CD4-positive, alpha-beta T cell treated with Interleukin-10 for 1 hour (primary cell): ENCODE results near the gene TECTB.
A peak's percentile ranks its signal among the peaks of the same experiment; 100 is the strongest.

Experiments
- DNase-seq: peaks from one replicate; pipeline ENCODE4 v3.0.0-alpha.2; 2020

The TECTB gene

DNA sequence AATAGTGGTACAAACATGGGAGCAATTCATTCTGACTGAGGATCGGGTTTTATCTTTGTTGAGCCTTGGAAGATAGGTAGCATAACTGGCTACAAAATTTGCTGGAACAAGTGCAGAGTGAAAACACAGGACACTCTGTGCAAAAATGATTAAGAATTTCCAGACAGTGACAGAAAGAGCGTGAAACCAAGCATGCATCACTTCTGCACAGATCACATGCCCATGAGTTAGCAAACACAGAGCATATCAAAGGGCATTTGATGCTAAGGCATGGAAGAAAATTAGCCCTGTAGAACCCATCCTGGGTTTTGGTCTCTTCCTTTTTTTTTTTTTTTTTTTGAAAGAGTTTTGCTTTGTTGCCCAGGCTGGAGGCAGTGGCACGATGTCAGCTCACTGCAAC, 28.3 kb downstream of the TECTB start:
- DNase-seq: no peak

- no peak for DNase-seq
Observed at GRCh38 chr10:112313234-112313633, 30.0 kb downstream of the TECTB start.

- DNase-seq: no peak
Observed at GRCh38 chr10:112313911-112314310, 30.7 kb downstream of the TECTB start.

GRCh38 chr10:112314822-112315474, 31.7 kb downstream of the TECTB start:
- peak; percentile 70 for DNase-seq

DNA sequence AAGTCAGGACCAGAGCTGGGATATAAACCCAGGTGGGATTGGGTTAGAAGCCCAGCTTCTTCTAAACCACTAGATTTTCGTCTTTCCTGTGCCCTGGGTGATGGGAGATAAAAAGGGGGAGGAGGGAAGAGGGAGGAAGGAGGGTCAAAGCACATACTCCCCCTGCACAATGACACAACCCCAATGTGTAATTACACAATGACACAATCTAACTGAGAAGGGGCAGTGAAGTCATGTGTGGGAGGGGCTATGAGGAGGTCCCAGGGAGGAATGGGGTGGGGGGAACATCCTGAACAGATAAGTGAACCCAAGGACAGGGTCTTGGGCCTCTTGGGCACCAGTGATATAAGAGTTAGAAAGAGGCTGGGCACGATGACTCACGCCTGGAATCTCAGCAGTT, 44.5 kb downstream of the TECTB start:
- DNase-seq: no peak

DNA sequence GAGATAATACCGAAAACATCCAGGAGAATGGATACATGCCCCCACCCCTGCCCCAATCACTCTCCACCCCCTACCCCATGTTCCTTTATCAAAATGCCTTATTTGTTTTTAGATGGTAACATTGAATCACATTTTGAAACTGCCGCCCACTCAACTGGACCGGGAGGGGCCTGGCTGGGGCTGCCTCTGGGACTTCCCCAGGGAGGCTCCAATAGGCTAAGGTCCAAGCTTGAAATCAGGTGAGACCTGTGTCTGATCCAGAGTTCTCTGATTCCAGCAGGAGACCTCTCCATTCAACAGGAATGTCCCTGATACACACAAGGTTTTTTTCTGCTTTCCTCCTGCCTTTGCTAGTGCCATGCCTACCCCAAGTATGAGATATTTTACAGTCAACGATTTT, 47.0 kb downstream of the TECTB start:
- no peak for DNase-seq

- DNase-seq: no peak
Observed at GRCh38 chr10:112330607-112331160, 47.5 kb downstream of the TECTB start.

GRCh38 chr10:112332022-112332421, 48.8 kb downstream of the TECTB start:
- no peak for DNase-seq

- DNase-seq: no peak
Observed at GRCh38 chr10:112332509-112333228, 49.5 kb downstream of the TECTB start.

- no peak for DNase-seq
Observed at GRCh38 chr10:112333452-112333851, 50.3 kb downstream of the TECTB start.

- no peak for DNase-seq
Observed at GRCh38 chr10:112335111-112335867, 52.1 kb downstream of the TECTB start.

DNA sequence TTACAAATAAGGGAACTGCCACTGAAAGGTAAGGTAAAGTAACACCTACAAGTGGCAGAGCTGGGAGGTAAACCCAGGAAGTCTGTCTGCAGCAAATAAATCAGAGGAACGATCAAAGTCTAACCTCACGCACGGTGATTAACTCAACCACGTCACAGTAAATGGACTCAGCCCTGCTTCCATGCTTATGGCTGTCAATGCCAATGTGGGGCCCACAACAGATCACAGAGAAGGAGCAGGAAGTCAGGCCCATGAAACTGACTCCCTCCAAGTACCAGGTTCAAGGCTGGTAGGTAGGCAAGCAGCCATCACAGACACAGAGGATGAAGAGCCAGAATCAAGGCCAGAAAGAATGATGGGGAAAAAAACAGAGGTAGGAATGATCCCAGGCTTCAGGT, 52.7 kb downstream of the TECTB start:
- DNase-seq: no peak

DNA sequence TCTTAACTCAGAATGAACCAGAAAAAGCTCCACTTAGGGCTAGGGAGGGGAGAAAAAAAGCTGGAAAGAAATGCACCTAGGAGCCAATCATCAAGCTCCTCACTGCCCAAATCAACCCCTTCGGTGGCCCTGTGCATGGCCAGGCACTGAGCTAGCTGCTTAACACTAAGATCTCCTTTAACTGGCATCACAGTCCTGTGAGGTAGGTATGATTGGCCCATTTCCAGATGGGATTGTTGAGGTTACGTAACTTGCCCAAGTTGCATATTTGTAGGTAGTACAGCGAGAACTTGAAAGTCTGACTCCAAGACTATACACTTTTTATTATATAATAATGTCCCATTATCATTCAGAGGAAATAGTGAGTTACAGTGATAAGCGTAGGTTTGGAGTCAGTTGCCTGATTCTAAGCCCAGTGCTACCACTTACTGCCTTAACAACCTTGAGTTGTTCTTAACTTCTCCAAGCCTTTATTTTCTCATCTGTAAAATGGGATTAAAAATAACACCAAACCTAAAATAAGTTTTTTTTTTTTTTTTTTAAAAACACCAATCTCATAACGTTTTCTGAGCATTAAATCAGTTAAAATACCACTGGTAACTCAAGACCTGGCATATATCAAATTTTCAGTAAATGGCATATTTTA, 53.5 kb downstream of the TECTB start:
- DNase-seq: no peak

DNA sequence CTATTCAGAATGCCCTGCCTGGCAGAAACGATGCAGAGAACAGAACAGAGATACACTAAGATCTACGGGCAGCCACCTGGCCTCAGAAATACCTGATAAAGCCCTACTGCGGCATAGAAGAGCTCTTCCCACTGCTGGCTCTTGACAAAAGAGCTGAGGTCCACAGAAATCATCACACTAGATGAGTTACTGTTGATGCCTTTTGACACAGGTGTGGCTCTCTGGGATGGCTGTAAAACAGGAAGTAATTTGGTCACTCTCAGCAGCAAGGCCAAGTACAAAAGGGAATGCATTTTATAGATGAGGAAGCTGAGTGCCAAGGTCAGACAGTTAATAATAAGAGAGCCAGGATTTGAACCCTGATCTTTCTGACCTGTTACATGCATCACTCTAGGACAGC, 55.8 kb downstream of the TECTB start:
- DNase-seq: no peak

- DNase-seq: no peak
Observed at GRCh38 chr10:112340601-112341000, 57.4 kb downstream of the TECTB start.

DNA sequence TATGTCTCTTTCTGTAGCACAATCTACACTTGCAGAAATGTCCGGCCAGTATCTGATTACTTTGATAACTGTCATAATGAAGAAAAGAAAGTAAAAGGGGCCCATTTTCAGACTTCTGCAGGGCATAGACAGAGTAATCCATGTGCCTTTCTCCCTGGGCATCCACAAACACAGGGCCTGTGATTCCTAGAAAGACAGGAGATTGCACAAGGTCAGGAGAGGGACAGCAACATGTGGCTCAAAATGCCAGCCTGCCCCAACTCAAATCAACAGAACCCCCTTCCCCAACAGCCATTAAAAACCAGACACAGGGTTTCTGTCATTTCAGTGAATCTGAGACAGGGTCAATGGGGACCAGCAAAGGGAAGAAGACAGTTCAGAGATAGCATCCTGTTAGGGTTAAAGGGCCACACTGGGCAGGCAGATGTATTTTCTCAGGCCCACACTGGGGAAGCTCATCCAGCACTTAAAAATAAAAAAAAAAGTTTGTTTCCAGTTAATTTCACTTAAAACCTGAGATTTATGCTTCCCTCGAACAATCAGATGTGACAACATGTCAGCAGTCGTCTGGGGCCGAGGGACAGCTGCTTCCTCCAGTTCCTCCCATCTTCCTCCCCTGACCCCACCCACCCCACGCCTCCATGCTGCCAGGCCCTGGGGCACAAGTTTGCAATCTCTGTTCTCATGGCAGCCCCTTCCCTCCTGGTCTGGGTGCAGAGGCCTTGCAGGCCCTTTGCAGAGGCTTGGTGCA, 60.0 kb downstream of the TECTB start:
- DNase-seq: no peak

DNA sequence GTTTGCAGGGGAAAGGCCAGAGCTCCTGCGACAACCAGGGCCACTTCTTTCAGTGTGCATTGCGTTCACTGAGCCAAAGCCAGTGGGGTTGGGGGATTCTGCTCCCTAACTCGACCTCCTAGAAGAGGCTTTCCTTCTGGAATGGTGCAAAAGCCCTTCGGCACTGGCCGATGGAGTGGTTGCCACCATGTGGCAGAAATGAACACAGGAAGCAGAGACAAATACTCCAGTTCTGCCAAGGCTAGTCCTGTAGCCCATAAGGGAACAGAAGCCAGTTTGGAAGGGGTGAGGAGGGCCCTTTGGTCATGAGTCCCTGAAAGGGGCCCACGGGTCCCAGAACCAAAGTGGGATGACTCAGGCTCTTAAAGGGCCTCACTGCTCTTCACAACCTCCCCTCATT, 61.1 kb downstream of the TECTB start:
- no peak for DNase-seq

DNA sequence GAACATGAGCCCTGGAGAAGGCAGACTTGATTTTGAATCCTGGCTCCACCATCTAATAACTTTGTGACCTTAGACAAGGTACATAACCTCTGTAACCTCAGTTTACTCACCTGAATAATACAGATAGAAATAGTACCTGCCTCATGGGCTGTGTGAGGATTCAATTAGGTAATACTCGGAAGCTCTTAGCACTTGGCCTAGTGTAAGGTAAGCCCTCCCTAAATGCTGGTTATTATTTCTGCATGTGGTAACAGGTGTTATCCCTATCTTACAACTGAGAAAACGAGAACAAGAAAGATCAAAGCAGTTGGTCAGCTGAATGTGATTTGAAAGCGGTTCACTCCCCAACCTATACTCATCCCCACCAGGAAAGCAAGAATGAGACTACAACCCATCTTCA, 62.0 kb downstream of the TECTB start:
- DNase-seq: no peak

DNA sequence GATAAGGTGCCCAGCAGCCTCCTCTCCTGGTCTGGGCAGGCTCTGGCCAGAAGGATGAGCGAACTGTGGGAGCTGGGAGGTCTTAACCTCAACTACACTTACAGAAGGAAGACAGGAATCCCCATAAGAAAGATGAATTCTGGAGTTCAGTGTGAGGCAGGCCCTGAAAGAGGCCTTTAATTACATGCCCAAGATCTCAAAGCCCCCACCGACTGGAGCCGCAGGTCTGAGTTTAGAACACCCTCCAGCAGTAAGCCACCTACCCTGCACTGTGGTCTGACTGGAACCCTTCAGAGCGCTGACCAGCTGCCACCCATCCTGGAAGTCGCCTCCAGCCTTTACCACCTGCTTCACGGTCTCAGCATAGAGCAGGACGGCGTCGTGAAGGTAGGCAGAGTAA, 62.5 kb downstream of the TECTB start:
- no peak for DNase-seq

DNA sequence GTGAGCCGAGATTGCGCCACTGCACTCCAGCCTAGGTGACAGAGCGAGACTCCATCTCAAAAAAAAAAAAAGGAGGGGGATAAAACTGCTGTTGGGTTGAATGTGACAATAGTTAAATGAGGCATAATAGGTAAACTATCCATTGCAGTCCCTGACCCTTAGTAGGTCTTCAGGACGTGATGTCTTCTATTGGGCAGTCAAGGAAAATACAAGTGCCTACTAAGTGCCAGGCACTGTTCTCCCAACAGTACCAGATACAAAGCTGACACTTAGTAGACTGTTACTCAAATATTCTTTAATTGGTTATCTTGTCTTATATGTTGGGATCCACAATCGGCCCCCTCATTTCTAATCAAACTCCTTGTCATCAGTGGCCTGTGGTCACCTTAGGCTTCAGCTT, 63.6 kb downstream of the TECTB start:
- no peak for DNase-seq

DNA sequence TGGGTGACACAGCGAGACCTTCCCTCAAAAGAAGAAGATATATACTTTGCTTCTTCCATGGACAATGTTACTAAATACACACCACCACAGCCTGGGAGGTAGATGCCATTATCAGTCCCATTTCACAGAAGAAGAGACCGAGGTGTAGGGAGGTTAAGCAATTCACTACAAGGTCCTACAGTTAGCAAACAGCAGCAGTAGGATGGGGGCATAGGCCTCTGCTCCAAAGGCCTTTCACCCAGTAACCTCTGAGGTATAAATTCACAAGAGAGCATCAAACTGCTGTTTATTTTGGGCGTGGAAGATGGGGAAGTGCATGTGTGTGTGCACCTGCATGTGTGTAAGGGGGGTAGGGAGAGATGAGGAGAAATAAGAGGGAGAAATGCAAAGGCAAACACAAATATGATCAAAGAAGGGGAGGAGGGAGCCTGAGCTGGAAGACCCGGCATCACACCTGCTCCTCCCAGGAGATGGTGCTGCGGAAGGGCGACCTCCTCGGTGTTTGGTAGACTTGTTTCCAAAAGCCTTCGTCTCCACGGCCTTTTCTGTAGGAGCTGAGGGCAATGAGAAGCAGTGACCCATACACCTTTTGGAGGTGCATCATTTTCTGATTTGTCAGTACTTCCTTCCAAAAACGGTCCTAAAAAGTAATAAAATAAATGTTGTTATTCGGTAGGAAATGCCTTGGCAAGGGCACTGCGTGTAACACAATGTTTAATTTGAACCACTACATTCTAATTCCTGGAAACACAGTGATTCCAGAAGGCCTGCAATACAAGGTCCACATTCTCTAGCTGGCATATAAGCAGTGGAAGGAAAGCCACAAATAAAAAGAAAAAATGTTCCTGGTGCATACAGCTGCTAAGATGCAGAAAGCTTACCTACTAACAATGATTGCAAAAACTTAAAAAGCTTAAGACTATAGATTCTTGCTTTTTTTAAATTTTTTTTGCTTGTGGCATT, 64.8 kb downstream of the TECTB start:
- DNase-seq: no peak
